Activated B cell treated with CpG ODN at 0.5 μM for 24 hours (primary cell): Measurements from ENCODE around the gene KDM2A. TPM values are rescaled to one million over a fixed set of nuclear protein-coding genes. Genes with fewer than 3 reads are reported as not detected.
"Not testable (repeated sequence)": the region's sequence is repeated elsewhere in the genome, so short reads cannot be mapped to it uniquely, and the experiment has no call there.

ENCODE experiments used
- ATAC-seq: fragments of 200-7000 bp; cut with Tn5 transposase; one replicate; pipeline ENCODE4 v1.10.0; 2021; ENCODE audit warnings: low read depth, mild to moderate bottlenecking, moderate library complexity
- CTCF ChIA-PET: fragments of 350-600 bp; sonication (Branson Sonifier 250); formaldehyde crosslinking; loops from one replicate; lab custom pipeline; 2021; ENCODE audit warnings: antibody characterized with exemption; lab: Charles Lee
- POLR2A ChIA-PET: fragments of 350-600 bp; sonication (Branson Sonifier 250); formaldehyde crosslinking; loops from one replicate; lab custom pipeline; 2021; ENCODE audit warnings: antibody characterized with exemption; lab: Charles Lee
- DNase-seq: peaks from one replicate; pipeline ENCODE4 v3.0.0; 2022
- H3K27ac Mint-ChIP-seq: one replicate; pipeline ENCODE4 v1.8.0; 2020; ENCODE audit warnings: mixed read lengths
- H3K27me3 Mint-ChIP-seq: one replicate; pipeline ENCODE4 v1.8.0; 2021; ENCODE audit warnings: mixed read lengths
- H3K36me3 Mint-ChIP-seq: one replicate; pipeline ENCODE4 v1.8.0; 2021; ENCODE audit warnings: low read depth, mixed read lengths
- H3K4me1 Mint-ChIP-seq: one replicate; pipeline ENCODE4 v1.8.0; 2021; ENCODE audit warnings: mixed read lengths
- H3K4me3 Mint-ChIP-seq: one replicate; pipeline ENCODE4 v1.8.0; 2020; ENCODE audit warnings: mild to moderate bottlenecking, mixed read lengths
- H3K9me3 Mint-ChIP-seq: one replicate; pipeline ENCODE4 v1.8.0; 2020; ENCODE audit warnings: mixed read lengths
- intact Hi-C: fragments of 100-400 bp; cut with micrococcal nuclease; formaldehyde crosslinking; loops from one replicate; pipeline ENCODE4 v1.15.1; 2024
- total RNA-seq: library from RNA; stranded (reverse); gene quantifications from 2 replicates; pipeline ENCODE4 v1.2.3, GENCODE V29; 2022
- TF ChIP-seq, protein P1 (sequence below): fragments of 200-600 bp; IDR thresholded peaks from one replicate; pipeline ENCODE4 v1.8.0; 2022; ENCODE audit warnings: antibody characterized with exemption, mild to moderate bottlenecking

KDM2A gene
- total RNA-seq, 1 donor from 2014 or later: 160 TPM

DNA sequence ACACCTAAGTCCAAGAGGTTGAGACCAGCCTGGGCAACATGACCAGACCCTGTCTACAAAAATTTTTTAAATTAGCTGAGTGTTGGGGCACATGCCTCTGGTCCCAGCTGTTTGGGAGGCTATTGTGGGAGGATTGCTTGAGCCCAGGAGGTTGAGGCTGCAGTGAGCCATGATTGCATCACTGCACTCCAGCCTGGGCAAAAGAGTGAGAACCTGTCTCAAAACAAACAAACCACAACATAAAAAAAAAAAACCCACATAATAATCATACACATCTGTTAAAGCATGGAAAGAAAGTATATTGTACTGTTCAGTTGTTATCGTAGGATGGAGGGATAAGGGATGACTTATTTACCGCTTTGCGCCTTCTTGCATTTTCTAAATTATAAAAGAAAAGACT lies 111.3 kb downstream of the KDM2A start:
- TF ChIP-seq, protein P1, sequence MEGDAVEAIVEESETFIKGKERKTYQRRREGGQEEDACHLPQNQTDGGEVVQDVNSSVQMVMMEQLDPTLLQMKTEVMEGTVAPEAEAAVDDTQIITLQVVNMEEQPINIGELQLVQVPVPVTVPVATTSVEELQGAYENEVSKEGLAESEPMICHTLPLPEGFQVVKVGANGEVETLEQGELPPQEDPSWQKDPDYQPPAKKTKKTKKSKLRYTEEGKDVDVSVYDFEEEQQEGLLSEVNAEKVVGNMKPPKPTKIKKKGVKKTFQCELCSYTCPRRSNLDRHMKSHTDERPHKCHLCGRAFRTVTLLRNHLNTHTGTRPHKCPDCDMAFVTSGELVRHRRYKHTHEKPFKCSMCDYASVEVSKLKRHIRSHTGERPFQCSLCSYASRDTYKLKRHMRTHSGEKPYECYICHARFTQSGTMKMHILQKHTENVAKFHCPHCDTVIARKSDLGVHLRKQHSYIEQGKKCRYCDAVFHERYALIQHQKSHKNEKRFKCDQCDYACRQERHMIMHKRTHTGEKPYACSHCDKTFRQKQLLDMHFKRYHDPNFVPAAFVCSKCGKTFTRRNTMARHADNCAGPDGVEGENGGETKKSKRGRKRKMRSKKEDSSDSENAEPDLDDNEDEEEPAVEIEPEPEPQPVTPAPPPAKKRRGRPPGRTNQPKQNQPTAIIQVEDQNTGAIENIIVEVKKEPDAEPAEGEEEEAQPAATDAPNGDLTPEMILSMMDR: no peak
- CTCF ChIA-PET: no interaction called here
- H3K9me3 Mint-ChIP-seq: no peaks in the 10 kb centered on the region
- DNase-seq: no peak
- no peak for ATAC-seq
- POLR2A ChIA-PET: interaction anchor here (0.7 to 1.5 kb wide), 2 partner anchors 9 to 500 kb away, joined by 4 to 5 read pairs; no protein-coding TSS in a partner anchor
- no peak overlapping the region for H3K4me3 Mint-ChIP-seq
- H3K4me1 Mint-ChIP-seq: peaks cover 11% of the 10 kb centered on the region
- no peak overlapping the region for H3K27ac Mint-ChIP-seq
- peaks cover 61% of the 10 kb centered on the region for H3K36me3 Mint-ChIP-seq
- intact Hi-C loops: loop anchor here (10.0 kb wide), 1 partner anchor 66 kb away; no protein-coding TSS in a partner anchor
- H3K27me3 Mint-ChIP-seq: no peaks in the 10 kb centered on the region

DNA sequence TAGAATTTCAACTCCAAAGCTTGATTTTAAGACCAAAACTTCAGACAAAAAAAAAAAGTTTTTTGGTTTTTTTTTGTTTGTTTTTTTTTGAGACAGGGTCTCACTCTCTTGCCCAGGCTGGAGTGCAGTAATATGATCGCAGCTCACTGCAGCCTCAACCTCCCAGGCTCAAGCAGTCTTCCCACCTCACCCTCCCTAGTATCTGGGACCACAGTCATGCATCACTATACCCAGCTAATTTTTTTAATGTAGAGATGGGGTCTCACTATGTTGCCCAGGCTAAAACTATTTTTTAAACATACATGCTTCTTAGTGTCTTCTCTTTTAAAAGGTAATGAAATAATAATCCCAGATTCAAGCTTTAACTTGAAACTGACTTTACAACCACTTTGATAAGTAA lies 111.8 kb downstream of the KDM2A start:
- TF ChIP-seq, protein P1: no peak
- intact Hi-C loops: loop anchor here (10.0 kb wide), 1 partner anchor 66 kb away; no protein-coding TSS in a partner anchor
- H3K9me3 Mint-ChIP-seq: no peaks in the 10 kb centered on the region
- H3K27ac Mint-ChIP-seq: no peak overlapping the region
- ATAC-seq (no peak), DNase-seq (no peak)
- H3K4me1 Mint-ChIP-seq: peaks cover 12% of the 10 kb centered on the region
- CTCF ChIA-PET: no interaction called here
- POLR2A ChIA-PET: interaction anchor here (1.5 kb wide), 1 partner anchor 9 kb away, joined by 5 read pairs; no protein-coding TSS in a partner anchor
- no peaks in the 10 kb centered on the region for H3K27me3 Mint-ChIP-seq
- H3K4me3 Mint-ChIP-seq: no peak overlapping the region
- peaks cover 62% of the 10 kb centered on the region for H3K36me3 Mint-ChIP-seq

DNA sequence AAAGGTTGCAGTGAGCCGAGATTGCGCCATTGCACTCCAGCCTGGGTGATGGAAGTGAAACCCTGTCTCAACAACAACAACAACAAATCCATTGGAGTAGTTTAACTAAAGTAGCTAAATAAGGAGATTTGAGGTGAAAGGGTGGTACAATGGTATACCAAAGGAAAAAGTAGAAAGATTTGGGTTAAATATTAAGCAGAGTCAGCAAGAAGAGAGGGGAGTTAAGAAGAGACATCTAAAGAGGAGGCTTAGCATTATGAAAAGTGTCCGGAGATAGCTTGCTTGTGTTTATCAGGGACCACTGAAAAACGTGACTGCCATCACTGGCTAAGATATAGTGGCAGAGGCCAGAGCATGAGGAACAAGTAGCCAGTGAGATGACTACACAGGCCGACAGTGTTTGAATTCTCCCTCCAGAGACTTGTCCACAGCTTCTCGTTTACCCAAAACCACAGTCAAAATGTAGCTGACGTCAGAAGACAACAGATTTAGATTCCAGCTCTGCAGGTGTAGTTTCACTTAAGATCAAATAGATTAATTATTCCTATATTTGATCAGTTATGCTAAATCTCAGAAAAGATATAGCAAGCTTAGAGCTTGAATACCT lies 114.6 kb downstream of the KDM2A start:
- Mint-ChIP-seq H3K9me3 (no peaks in the 10 kb centered on the region), H3K36me3 (peaks cover 42% of the 10 kb centered on the region), H3K4me1 (peaks cover 14% of the 10 kb centered on the region), H3K27ac (peak overlapping the region; percentile 65), H3K27me3 (no peaks in the 10 kb centered on the region), H3K4me3 (no peak overlapping the region)
- intact Hi-C loops: loop anchor here (2.0 to 10.0 kb wide), 2 partner anchors 15 to 69 kb away; no protein-coding TSS in a partner anchor
- TF ChIP-seq, protein P1: no peak
- CTCF ChIA-PET: interaction anchor here (3.0 kb wide), 1 partner anchor 28 kb away, joined by 8 read pairs; no protein-coding TSS in a partner anchor
- ATAC-seq (peak; percentile 71), DNase-seq (no peak)
- POLR2A ChIA-PET: interaction anchor here (0.6 kb wide), 2 partner anchors 9 to 13 kb away, joined by 4 to 14 read pairs; no protein-coding TSS in a partner anchor

DNA sequence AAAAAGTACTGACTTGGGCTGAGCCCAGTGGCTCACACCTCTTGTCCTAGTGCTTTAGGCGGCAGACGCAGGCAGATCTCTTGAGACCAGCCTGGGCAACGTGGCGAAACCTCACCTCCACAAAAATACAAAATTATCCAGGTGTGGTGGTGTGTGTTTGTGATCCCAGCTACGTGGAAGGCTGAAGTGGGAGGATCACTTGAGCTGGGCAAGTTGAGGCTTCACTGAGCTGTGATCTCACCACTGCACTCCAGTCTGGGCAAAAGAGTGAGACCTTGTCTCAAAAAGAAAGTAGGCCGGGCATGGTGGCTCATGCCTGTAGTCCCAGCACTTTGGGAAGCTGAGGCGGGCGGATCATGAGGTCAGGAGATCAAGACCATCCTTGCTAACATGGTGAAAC lies 115.5 kb downstream of the KDM2A start:
- DNase-seq, H3K4me3 Mint-ChIP-seq, ATAC-seq, H3K9me3 Mint-ChIP-seq, H3K27me3 Mint-ChIP-seq, H3K27ac Mint-ChIP-seq: not testable (repeated sequence)
- ChIA-PET CTCF (interaction anchor here (3.0 kb wide), 1 partner anchor 27 kb away, joined by 8 read pairs; no protein-coding TSS in a partner anchor), POLR2A (interaction anchor here (0.6 kb wide), 2 partner anchors 10 to 556 kb away, joined by 4 to 14 read pairs; no protein-coding TSS in a partner anchor)
- Mint-ChIP-seq H3K4me1 (peaks cover 23% of the 10 kb centered on the region), H3K36me3 (peaks cover 34% of the 10 kb centered on the region)
- intact Hi-C loops: loop anchor here (2.0 to 10.0 kb wide), 2 partner anchors 16 to 70 kb away; no protein-coding TSS in a partner anchor

DNA sequence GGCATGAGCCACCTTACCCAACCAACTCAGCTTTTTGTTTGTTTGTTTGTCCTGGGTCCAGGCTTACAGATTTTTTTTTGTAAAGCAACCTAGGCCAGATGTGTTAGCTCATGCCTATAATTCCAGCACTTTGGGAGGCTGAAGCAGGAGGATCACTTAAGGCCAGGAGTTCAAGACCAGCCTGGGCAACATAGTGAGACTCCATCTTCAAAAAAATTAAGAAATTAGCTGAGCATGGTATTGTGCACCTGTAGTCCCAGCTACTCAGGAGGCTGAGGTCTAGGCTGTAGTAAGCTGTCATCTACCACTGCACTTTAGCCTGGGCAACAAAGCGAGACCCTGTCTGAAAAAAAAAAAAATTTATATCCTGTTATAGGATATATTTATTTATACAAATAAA lies 118.5 kb downstream of the KDM2A start:
- no peak overlapping the region for H3K4me3 Mint-ChIP-seq
- intact Hi-C loops: loop anchor here (10.0 kb wide), 1 partner anchor 73 kb away; no protein-coding TSS in a partner anchor
- CTCF ChIA-PET: interaction anchor here (1.2 kb wide), 1 partner anchor 80 kb away, joined by 3 read pairs; no protein-coding TSS in a partner anchor
- TF ChIP-seq, protein P1: no peak
- H3K4me1 Mint-ChIP-seq: peaks cover 41% of the 10 kb centered on the region
- DNase-seq: no peak
- no peaks in the 10 kb centered on the region for H3K9me3 Mint-ChIP-seq
- peaks cover 35% of the 10 kb centered on the region for H3K36me3 Mint-ChIP-seq
- POLR2A ChIA-PET: interaction anchor here (0.6 kb wide), 2 partner anchors 10 to 377 kb away, joined by 3 to 9 read pairs; no protein-coding TSS in a partner anchor
- no peak overlapping the region for H3K27ac Mint-ChIP-seq
- no peak for ATAC-seq
- no peaks in the 10 kb centered on the region for H3K27me3 Mint-ChIP-seq
